CD14-positive monocyte (primary cell): ENCODE data around the gene ZNF467. TPM values are rescaled to one million over a fixed set of nuclear protein-coding genes. Genes with fewer than 3 reads are reported as not detected.

Experiments
- DNase-seq, 3 donors: peaks; one replicate each; pipeline ENCODE4 v3.0.0-alpha.2; 2011 to 2022
- H2AFZ ChIP-seq: 2 replicates; pipeline ENCODE4 v1.6.0; 2012; ENCODE audit warnings: mild to moderate bottlenecking, low read depth, low read length, inconsistent platforms; ENCODE audit not compliant: insufficient read depth, poor library complexity, severe bottlenecking
- H3K27ac ChIP-seq, 2 donors: 1 replicate in 1 of 2; 2 replicates in 1 of 2; pipeline ENCODE4 v1.5.1; 2012 to 2013; ENCODE audit warnings: low read length in 2 of 2, control low read depth in 1 of 2, inconsistent platforms in 1 of 2, low read depth in 1 of 2, mild to moderate bottlenecking in 1 of 2
- H3K27me3 ChIP-seq, 2 donors: one replicate each; pipeline versions ENCODE4 v1.6.0 to v1.6.1; 2011 to 2013; ENCODE audit warnings: low read length in 2 of 2; ENCODE audit not compliant: control insufficient read depth in 2 of 2, insufficient read depth in 2 of 2
- H3K36me3 ChIP-seq, 2 donors: replicated peaks in 1 of 2; 1 replicate in 1 of 2; 2 replicates in 1 of 2; pipeline versions ENCODE4 v1.5.1 to v1.6.1; 2012 to 2013; ENCODE audit warnings: low read length in 2 of 2, control low read depth in 1 of 2, inconsistent platforms in 1 of 2, mild to moderate bottlenecking in 1 of 2; ENCODE audit not compliant: insufficient read depth in 2 of 2, control insufficient read depth in 1 of 2
- H3K4me1 ChIP-seq, 2 donors: 1 replicate in 1 of 2; 2 replicates in 1 of 2; pipeline versions ENCODE4 v1.5.1 to v1.6.1; 2012 to 2013; ENCODE audit warnings: low read length in 2 of 2, control low read depth in 1 of 2, inconsistent platforms in 1 of 2, mild to moderate bottlenecking in 1 of 2, moderate library complexity in 1 of 2; ENCODE audit not compliant: insufficient read depth in 2 of 2, control insufficient read depth in 1 of 2
- H3K4me2 ChIP-seq: replicated peaks from 2 replicates; pipeline ENCODE3; 2012; ENCODE audit warnings: low read length, moderate library complexity, mild to moderate bottlenecking; ENCODE audit not compliant: poor library complexity, severe bottlenecking; ENCODE audit errors: extremely low read depth
- H3K4me3 ChIP-seq, 3 experiments: fragments of 200-600 bp in 1 of 3; sonication (generic) in 1 of 3; replicated peaks in 1 of 3; 1 replicate in 2 of 3; 2 replicates in 1 of 3; pipeline ENCODE4 v1.5.1; 2011 to 2013; ENCODE audit warnings: low read length in 3 of 3, mild to moderate bottlenecking in 3 of 3, control low read depth in 2 of 3, low read depth in 2 of 3, inconsistent platforms in 1 of 3, moderate library complexity in 1 of 3
- H3K79me2 ChIP-seq: 2 replicates; pipeline ENCODE4 v1.6.0; 2012; ENCODE audit warnings: mild to moderate bottlenecking, control low read depth, inconsistent platforms, low read length, moderate library complexity; ENCODE audit not compliant: insufficient read depth
- H3K9ac ChIP-seq: 2 replicates; pipeline ENCODE4 v1.6.0; 2017; ENCODE audit warnings: low read length, mild to moderate bottlenecking; ENCODE audit not compliant: insufficient read depth, poor library complexity, severe bottlenecking
- H3K9me3 ChIP-seq, 2 donors: replicated peaks in 1 of 2; 1 replicate in 1 of 2; 2 replicates in 1 of 2; pipeline versions ENCODE4 v1.5.1 to v1.6.1; 2012 to 2013; ENCODE audit warnings: low read length in 2 of 2, control low read depth in 1 of 2; ENCODE audit not compliant: control insufficient read depth in 1 of 2, insufficient read depth in 1 of 2
- H4K20me1 ChIP-seq: 2 replicates; pipeline ENCODE4 v1.6.0; 2012; ENCODE audit warnings: mild to moderate bottlenecking, low read length, control low read depth, moderate library complexity; ENCODE audit not compliant: insufficient read depth
- H3K27ac Mint-ChIP-seq, 7 donors: one replicate each; pipeline ENCODE4 v1.8.0; 2020; ENCODE audit warnings: mild to moderate bottlenecking in 7 of 7, mixed read lengths in 7 of 7, moderate library complexity in 6 of 7, inconsistent platforms in 2 of 7
- H3K27me3 Mint-ChIP-seq, 3 donors: one replicate each; pipeline ENCODE4 v1.8.0; 2021 to 2022; ENCODE audit warnings: low read depth in 3 of 3, mild to moderate bottlenecking in 3 of 3, mixed read lengths in 3 of 3, moderate library complexity in 3 of 3, inconsistent platforms in 1 of 3
- H3K36me3 Mint-ChIP-seq, 2 donors: one replicate each; pipeline ENCODE4 v1.8.0; 2020; ENCODE audit warnings: mixed read lengths in 2 of 2, inconsistent platforms in 1 of 2, mild to moderate bottlenecking in 1 of 2
- H3K4me1 Mint-ChIP-seq: one replicate; pipeline ENCODE4 v1.8.0; 2020; ENCODE audit warnings: mild to moderate bottlenecking, mixed read lengths
- H3K4me3 Mint-ChIP-seq, 2 donors: one replicate each; pipeline ENCODE4 v1.8.0; 2020; ENCODE audit warnings: mild to moderate bottlenecking in 2 of 2, mixed read lengths in 2 of 2, moderate library complexity in 1 of 2
- H3K9me3 Mint-ChIP-seq, 7 donors: one replicate each; pipeline ENCODE4 v1.8.0; 2020 to 2022; ENCODE audit warnings: mixed read lengths in 7 of 7, mild to moderate bottlenecking in 6 of 7, moderate library complexity in 6 of 7, inconsistent platforms in 2 of 7
- CTCF ChIP-seq: fragments of 200-600 bp; IDR thresholded peaks from one replicate; pipeline ENCODE4 v1.8.0; 2022; ENCODE audit warnings: antibody characterized with exemption, mild to moderate bottlenecking
- WGBS: methylation state at CpG from one replicate; pipeline ENCODE4 v1.1.5; 2013; ENCODE audit warnings: missing lambda C conversion rate; ENCODE audit not compliant: insufficient coverage; 5-methylcytosine and 5-hydroxymethylcytosine counted together
- intact Hi-C, 2 donors: fragments of 100-400 bp; cut with micrococcal nuclease; formaldehyde crosslinking; loops; one replicate each; pipeline versions ENCODE4 v1.15.0 to v1.15.1; 2023
- polyA plus RNA-seq, 3 donors: library from polyadenylated mRNA; depleted of rRNA in 1 of 3; unstranded in 2 of 3; stranded (reverse) in 1 of 3; fragments of 300-500 nt in 2 of 3; fragments of >200 nt in 1 of 3; fragmentation: Illumina TruSeq in 2 of 3; gene quantifications; 1 replicate in 2 of 3; 2 replicates in 1 of 3; pipeline ENCODE4 v1.2.3, GENCODE V29; 2012 to 2021

Gene ZNF467
- polyA plus RNA-seq, 3 donors: 43.4 to 100 (median 52.8) TPM

GRCh38 chr7:149781921-149782320, 8.5 kb upstream of the ZNF467 start:
- H3K27me3 Mint-ChIP-seq: peaks cover 1 to 7% (median 5%) of the 10 kb centered on the region in 3 donors
- H3K9me3 Mint-ChIP-seq: peaks cover 0 to 1% (median 0%) of the 10 kb centered on the region in 7 donors
- peaks cover 9% of the 10 kb centered on the region for H3K4me1 Mint-ChIP-seq
- DNase-seq: no peak
- WGBS: 96% methylated on average over 10 of the region's 13 CpGs
- Histone ChIP-seq H2AFZ (no peak overlapping the region), H3K36me3 (no peaks in the 10 kb centered on the region), H3K27ac (no peak overlapping the region), H3K9ac (no peak overlapping the region), H4K20me1 (no peaks in the 10 kb centered on the region), H3K4me1 (peaks cover 4 to 8% of the 10 kb centered on the region in 2 donors), H3K27me3 (no peaks in the 10 kb centered on the region), H3K4me3 (no peak overlapping the region), H3K79me2 (no peaks in the 10 kb centered on the region), H3K4me2 (no peak overlapping the region), H3K9me3 (no peaks in the 10 kb centered on the region)
- H3K4me3 Mint-ChIP-seq: no peak overlapping the region
- no peaks in the 10 kb centered on the region for H3K36me3 Mint-ChIP-seq
- intact Hi-C loops: no loop called here
- TF ChIP-seq CTCF: no peak
- H3K27ac Mint-ChIP-seq: no peak overlapping the region

- no peaks in the 10 kb centered on the region for H3K9me3 ChIP-seq
- no peak overlapping the region for H3K27ac Mint-ChIP-seq
- peaks cover 0 to 1% (median 0%) of the 10 kb centered on the region in 7 donors for H3K9me3 Mint-ChIP-seq
- peaks cover 15 to 19% of the 10 kb centered on the region in 2 donors for H3K4me1 ChIP-seq
- peaks cover 0 to 7% (median 5%) of the 10 kb centered on the region in 3 donors for H3K27me3 Mint-ChIP-seq
- H3K79me2 ChIP-seq: no peaks in the 10 kb centered on the region
- no peaks in the 10 kb centered on the region for H3K36me3 ChIP-seq
- no peaks in the 10 kb centered on the region for H4K20me1 ChIP-seq
- H3K36me3 Mint-ChIP-seq: no peaks in the 10 kb centered on the region
- no peak overlapping the region for H3K4me3 Mint-ChIP-seq
- intact Hi-C loops: no loop called here
- H3K4me3 ChIP-seq: no peak overlapping the region
- H3K9ac ChIP-seq: no peak overlapping the region
- peaks cover 20% of the 10 kb centered on the region for H3K4me1 Mint-ChIP-seq
- H3K27ac ChIP-seq: no peak overlapping the region
- H3K4me2 ChIP-seq: no peak overlapping the region
- DNase-seq: no peak
- WGBS: 85% methylated on average over 8 of the region's 16 CpGs
- no peak for TF ChIP-seq CTCF
- no peak overlapping the region for H2AFZ ChIP-seq
- H3K27me3 ChIP-seq: no peaks in the 10 kb centered on the region
These were observed 7.4 kb upstream of the ZNF467 start for GRCh38 chr7:149780636-149781419.
